HepG2 (cell line): Measurements from ENCODE around the gene P2RY2. TPM values are rescaled to one million over a fixed set of nuclear protein-coding genes. Genes with fewer than 3 reads are reported as not detected.

Experiments used
- ATAC-seq: fragments of 200-7000 bp; cut with Tn5 transposase; 3 replicates; pipeline ENCODE4 v1.9.1; 2020; ENCODE audit warnings: mild to moderate bottlenecking, moderate library complexity
- BruUV-seq: library from RNA; stranded (reverse); fragments of 400-500 nt; replicated peaks from 2 replicates; lab custom pipeline; 2021; lab: Mats Ljungman, UMichigan
- CTCF ChIA-PET: fragments of 300-600 bp; formaldehyde crosslinking; extraction: SDS; loops from one replicate; lab custom pipeline; 2021; ENCODE audit warnings: low total read pairs, inconsistent platforms, low intra/inter-chr PET ratio; lab: Yijun Ruan, JAX
- POLR2A ChIA-PET: fragments of 350-600 bp; sonication (Branson Sonifier 250); formaldehyde crosslinking; loops from one replicate; lab custom pipeline; 2020; ENCODE audit warnings: antibody characterized with exemption, inconsistent platforms; lab: Yijun Ruan, JAX
- DNase-seq: peaks from one replicate; pipeline ENCODE4 v3.0.0-alpha.2; 2015; ENCODE audit warnings: low spot score
- FAIRE-seq: peaks from 3 replicates; lab custom pipeline; 2011; peaks lifted over from hg19 to GRCh38; lab: Jason Lieb, UNC
- H2AFZ ChIP-seq: one replicate; pipeline ENCODE4 v1.6.1; 2011; ENCODE audit warnings: low read length, inconsistent platforms
- H3K27ac ChIP-seq: fragments of 300-600 bp; 3 replicates; pipeline ENCODE4 v1.8.0; 2011; ENCODE audit warnings: mixed run types, mild to moderate bottlenecking, mixed read lengths, low read length, inconsistent platforms; ENCODE audit not compliant: insufficient read depth; ENCODE audit errors: extremely low read length
- H3K27me3 ChIP-seq, 2 experiments: fragments of 200-600 bp in 1 of 2; 2 replicates in 1 of 2; 3 replicates in 1 of 2; pipeline versions ENCODE4 v1.6.0 to v1.8.0; 2011; ENCODE audit warnings: low read length in 2 of 2, mild to moderate bottlenecking in 2 of 2, moderate library complexity in 2 of 2, inconsistent platforms in 1 of 2; ENCODE audit not compliant: insufficient read depth in 2 of 2, control insufficient read depth in 1 of 2
- H3K36me3 ChIP-seq, 2 experiments: fragments of 200-600 bp in 1 of 2; replicated peaks in 1 of 2; 2 replicates in 1 of 2; 3 replicates in 1 of 2; pipeline versions ENCODE4 v1.5.1 to v1.8.0; 2011; ENCODE audit warnings: low read length in 2 of 2, inconsistent platforms in 1 of 2; ENCODE audit not compliant: insufficient read depth in 2 of 2, control insufficient read depth in 1 of 2
- H3K4me1 ChIP-seq: 2 replicates; pipeline ENCODE4 v1.5.1; 2012; ENCODE audit warnings: low read length, inconsistent platforms; ENCODE audit not compliant: insufficient read depth
- H3K4me2 ChIP-seq: 2 replicates; pipeline ENCODE4 v1.6.0; 2011; ENCODE audit warnings: low read depth, low read length, inconsistent platforms
- H3K4me3 ChIP-seq, 3 experiments: fragments of 200-600 bp in 1 of 3; sonication (generic), shearing (Covaris generic) in 1 of 3; replicated peaks in 1 of 3; 2 replicates each; pipeline ENCODE4 v1.5.1; 2011 to 2016; ENCODE audit warnings: low read length in 3 of 3, inconsistent platforms in 2 of 3, low read depth in 2 of 3, mild to moderate bottlenecking in 2 of 3, control low read depth in 1 of 3, mixed read lengths in 1 of 3; ENCODE audit not compliant: insufficient read depth in 1 of 3
- H3K79me2 ChIP-seq: one replicate; pipeline ENCODE4 v1.6.1; 2011; ENCODE audit warnings: low read length, inconsistent platforms; ENCODE audit not compliant: insufficient read depth
- H3K9ac ChIP-seq: 2 replicates; pipeline ENCODE4 v1.6.0; 2011; ENCODE audit warnings: mild to moderate bottlenecking, low read depth, low read length, inconsistent platforms; ENCODE audit not compliant: insufficient read depth
- H3K9me3 ChIP-seq: 2 replicates; pipeline ENCODE4 v1.5.1; 2012; ENCODE audit warnings: mild to moderate bottlenecking, low read length
- H4K20me1 ChIP-seq: 2 replicates; pipeline ENCODE4 v1.6.0; 2011; ENCODE audit warnings: inconsistent platforms, mild to moderate bottlenecking, low read length, moderate library complexity; ENCODE audit not compliant: insufficient read depth
- CC2D1A ChIP-seq: sonication (generic); formaldehyde crosslinking; IDR thresholded peaks from 2 replicates; pipeline ENCODE4 v1.8.1; 2023; ENCODE audit warnings: mild to moderate bottlenecking, missing genetic modification reagents
- ELF4 ChIP-seq: sonication (generic); formaldehyde crosslinking; IDR thresholded peaks from 2 replicates; pipeline ENCODE4 v1.5.0; 2020; ENCODE audit warnings: missing genetic modification reagents, mild to moderate bottlenecking, moderate library complexity, borderline replicate concordance
- HES4 ChIP-seq: sonication (generic); formaldehyde crosslinking; IDR thresholded peaks from 2 replicates; pipeline ENCODE4 v1.9.0; 2021; ENCODE audit warnings: mild to moderate bottlenecking, missing genetic modification reagents, borderline replicate concordance
- KMT2B ChIP-seq: IDR thresholded peaks from 2 replicates; pipeline ENCODE4 v1.6.1; 2016; ENCODE audit warnings: missing genetic modification reagents, missing compliant biosample characterization
- NONO ChIP-seq, 2 experiments: fragments of 450-650 bp in 1 of 2; sonication (generic) in 1 of 2; formaldehyde crosslinking in 1 of 2; IDR thresholded peaks in 1 of 2; conservative IDR thresholded peaks in 1 of 2; 2 replicates each; pipeline versions ENCODE4 v1.6.1 to v1.8.0; 2017 to 2022; ENCODE audit warnings: mild to moderate bottlenecking in 1 of 2, missing genetic modification reagents in 1 of 2, moderate library complexity in 1 of 2
- SOX13 ChIP-seq, 3 experiments: fragments of 450-650 bp in 1 of 3; sonication (generic) in 1 of 3; formaldehyde crosslinking in 1 of 3; IDR thresholded peaks in 2 of 3; conservative IDR thresholded peaks in 1 of 3; 2 replicates each; pipeline versions ENCODE4 v1.5.0 to v1.6.1; 2016 to 2020; ENCODE audit warnings: antibody characterized with exemption in 1 of 3, mild to moderate bottlenecking in 1 of 3, missing compliant biosample characterization in 1 of 3, missing genetic modification reagents in 1 of 3, moderate library complexity in 1 of 3
- SOX6 ChIP-seq, 2 experiments: fragments of 450-650 bp in 1 of 2; sonication (generic) in 1 of 2; formaldehyde crosslinking in 1 of 2; IDR thresholded peaks; 2 replicates each; pipeline versions ENCODE4 v1.4.0 to v1.6.1; 2017 to 2020; ENCODE audit warnings: antibody characterized with exemption in 1 of 2, mild to moderate bottlenecking in 1 of 2, missing genetic modification reagents in 1 of 2
- ZBTB10 ChIP-seq: sonication (generic); formaldehyde crosslinking; IDR thresholded peaks from 2 replicates; pipeline ENCODE4 v1.4.0; 2020; ENCODE audit warnings: missing genetic modification reagents, borderline replicate concordance
- ZBTB38 ChIP-seq: sonication (generic); formaldehyde crosslinking; IDR thresholded peaks from 2 replicates; pipeline ENCODE4 v1.5.1; 2020; ENCODE audit warnings: mild to moderate bottlenecking, missing genetic modification reagents
- ZNF10 ChIP-seq: sonication (generic); formaldehyde crosslinking; IDR thresholded peaks from 2 replicates; pipeline ENCODE4 v1.4.0; 2020; ENCODE audit warnings: mild to moderate bottlenecking, low read depth, missing genetic modification reagents, borderline replicate concordance
- ZNF883 ChIP-seq: sonication (generic); formaldehyde crosslinking; IDR thresholded peaks from 2 replicates; pipeline ENCODE4 v1.5.1; 2020; ENCODE audit warnings: mild to moderate bottlenecking, missing genetic modification reagents; ENCODE audit errors: not compliant biosample characterization
- WGBS: methylation state at CpG from one replicate; pipeline ENCODE4 v1.1.6; 2017; ENCODE audit warnings: low lambda C conversion rate; 5-methylcytosine and 5-hydroxymethylcytosine counted together
- in situ Hi-C: cut with HindIII; loops from 2 replicates; pipeline ENCODE4 v1.10.0; 2017; ENCODE audit warnings: low pct_unique_long_range_greater_than_20kb; ENCODE audit not compliant: extremely low pct_ligation_motif_present
- intact Hi-C: fragments of 100-400 bp; cut with micrococcal nuclease; formaldehyde crosslinking; loops from one replicate; pipeline ENCODE4 v1.10.0; 2022; ENCODE audit not compliant: unreplicated experiment
- polyA plus RNA-seq, 8 experiments: library from polyadenylated mRNA; depleted of rRNA in 3 of 8; stranded (reverse) in 7 of 8; unstranded in 1 of 8; fragments of >200 nt; fragmentation: Illumina TruSeq in 4 of 8; extraction: Trizol in 4 of 8; gene quantifications; 2 replicates each; pipeline versions ENCODE4 v1.2.1 to v1.2.3, GENCODE V29; 2011 to 2016; ENCODE audit warnings: low read depth in 4 of 8, missing spikeins in 1 of 8, mixed read lengths in 1 of 8; ENCODE audit not compliant: insufficient read depth in 1 of 8
- total RNA-seq, 5 experiments: library from RNA; depleted of rRNA; stranded (reverse); fragments of >200 nt; fragmentation: Illumina TruSeq; extraction: Trizol; gene quantifications; 2 replicates each; pipeline ENCODE4 v1.2.3, GENCODE V29; 2016; ENCODE audit warnings: low read depth in 1 of 5

P2RY2 gene
- total and polyA plus RNA-seq, 2 of the 13 experiments (the other 11 are each of a cell fraction or from before 2014, with no cell fraction given) = 0.95 to 3.1 TPM

GRCh38 chr11:73233211-73233610 lies 15.1 kb downstream of the P2RY2 start:
- Histone ChIP-seq H4K20me1 (no peaks in the 10 kb centered on the region), H3K4me2 (no peak overlapping the region), H3K4me1 (peaks cover 33% of the 10 kb centered on the region), H3K27me3 (peaks cover 0 to 4% of the 10 kb centered on the region in 2 experiments; a peak in 1 of 5 replicates), H3K9ac (no peak overlapping the region), H2AFZ (no peak overlapping the region), H3K4me3 (no peak overlapping the region), H3K27ac (no peak overlapping the region), H3K79me2 (no peaks in the 10 kb centered on the region), H3K9me3 (no peaks in the 10 kb centered on the region), H3K36me3 (no peaks in the 10 kb centered on the region)
- no peak for TF ChIP-seq ZNF883 (CRISPR knock-in tag)
- no peak for TF ChIP-seq NONO (IDR thresholded peaks at IDR 0.05)
- no peak for TF ChIP-seq NONO (CRISPR knock-in tag; conservative IDR thresholded peaks at IDR 0.05)
- no peak for TF ChIP-seq CC2D1A (CRISPR knock-in tag)
- no peak for TF ChIP-seq ZNF10 (CRISPR knock-in tag)
- TF ChIP-seq HES4 (CRISPR knock-in tag) = no peak
- TF ChIP-seq KMT2B (CRISPR knock-in tag) = no peak
- in situ Hi-C loops (no loop called here), intact Hi-C loops (no loop called here)
- DNase-seq = no peak
- no peak for FAIRE-seq
- CTCF ChIA-PET = no interaction called here
- POLR2A ChIA-PET = interaction anchor here (0.8 kb wide), 1 partner anchor 9 kb away, joined by 3 read pairs; no protein-coding TSS in a partner anchor
- no peak for ATAC-seq
- no TSS peak for BruUV-seq

GRCh38 chr11:73233692-73234470 lies 15.8 kb downstream of the P2RY2 start:
- CTCF ChIA-PET = no interaction called here
- H3K36me3 ChIP-seq = no peaks in the 10 kb centered on the region
- no peak for TF ChIP-seq SOX6 (IDR thresholded peaks at IDR 0.05)
- peak; percentile 21; the same call in 1 of the 2 replicates for TF ChIP-seq SOX6 (CRISPR knock-in tag; IDR thresholded peaks at IDR 0.05)
- TF ChIP-seq ELF4 = no peak
- 0 out of 2 replicates have a peak, but pooled peaks have one; percentile 20 for TF ChIP-seq ZBTB38
- 0 out of 2 replicates have a peak, but pooled peaks have one; percentile 63 for TF ChIP-seq ZBTB10 (CRISPR knock-in tag)
- TF ChIP-seq SOX13 (IDR thresholded peaks at IDR 0.05) = no peak
- TF ChIP-seq SOX13 (CRISPR knock-in tag; conservative IDR thresholded peaks at IDR 0.05 in 1 of 2, IDR thresholded peaks at IDR 0.05 in 1 of 2) = peak in 1 of 2 experiments; percentile 48; a peak in 2 of 4 replicates
- TF ChIP-seq, all 625 proteins: peak for 4
- intact Hi-C loops = no loop called here
- Histone ChIP-seq H4K20me1 (no peaks in the 10 kb centered on the region), H3K27ac (no peak overlapping the region), H3K4me1 (peaks cover 40% of the 10 kb centered on the region), H3K4me2 (no peak overlapping the region), H3K4me3 (no peak overlapping the region), H2AFZ (no peak overlapping the region), H3K9me3 (no peaks in the 10 kb centered on the region), H3K9ac (no peak overlapping the region), H3K79me2 (no peaks in the 10 kb centered on the region), H3K27me3 (peaks cover 0 to 4% of the 10 kb centered on the region in 2 experiments; a peak in 1 of 5 replicates)
- POLR2A ChIA-PET = interaction anchor here (0.8 kb wide), 1 partner anchor 9 kb away, joined by 3 read pairs; no protein-coding TSS in a partner anchor
- DNase-seq (no peak), FAIRE-seq (peak; percentile 4), ATAC-seq (no peak)
- no TSS peak for BruUV-seq
- in situ Hi-C loops = no loop called here
- WGBS = 77% methylated on average over 17 of the region's 23 CpGs
